ENCODE results near the gene PEX19.
"Not testable (repeated sequence)": the region's sequence is repeated elsewhere in the genome, so short reads cannot be mapped to it uniquely, and the experiment has no call there.

The PEX19 gene, protein sequence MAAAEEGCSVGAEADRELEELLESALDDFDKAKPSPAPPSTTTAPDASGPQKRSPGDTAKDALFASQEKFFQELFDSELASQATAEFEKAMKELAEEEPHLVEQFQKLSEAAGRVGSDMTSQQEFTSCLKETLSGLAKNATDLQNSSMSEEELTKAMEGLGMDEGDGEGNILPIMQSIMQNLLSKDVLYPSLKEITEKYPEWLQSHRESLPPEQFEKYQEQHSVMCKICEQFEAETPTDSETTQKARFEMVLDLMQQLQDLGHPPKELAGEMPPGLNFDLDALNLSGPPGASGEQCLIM

GRCh38 chr1:160284782-160285344 is at the start of gene PEX19:
Gene PEX19, minus strand, starts transcription at chr1:160285133. Its CDS starts 9 bp downstream, at chr1:160285124.
- DNase-seq = peak; percentile 92

DNA sequence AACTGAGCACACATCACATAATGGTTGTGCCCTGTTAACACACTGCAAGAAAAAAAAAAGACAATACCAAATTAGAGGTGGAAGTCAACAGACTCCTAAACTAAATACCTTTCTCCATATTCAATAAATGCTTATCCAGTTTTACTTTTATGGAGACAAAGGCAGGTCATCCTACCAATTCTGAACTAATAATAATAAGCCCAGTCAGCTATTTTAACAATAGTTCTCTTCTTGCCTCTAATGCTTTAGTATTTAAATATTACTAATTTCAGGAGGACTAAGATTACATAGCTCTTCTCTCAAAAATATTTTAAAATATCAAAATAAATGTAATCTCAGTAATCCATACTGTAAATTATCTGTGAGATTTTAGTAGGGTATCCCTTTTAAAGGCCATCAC is 47.6 kb upstream of the PEX19 start:
- no peak for DNase-seq

DNA sequence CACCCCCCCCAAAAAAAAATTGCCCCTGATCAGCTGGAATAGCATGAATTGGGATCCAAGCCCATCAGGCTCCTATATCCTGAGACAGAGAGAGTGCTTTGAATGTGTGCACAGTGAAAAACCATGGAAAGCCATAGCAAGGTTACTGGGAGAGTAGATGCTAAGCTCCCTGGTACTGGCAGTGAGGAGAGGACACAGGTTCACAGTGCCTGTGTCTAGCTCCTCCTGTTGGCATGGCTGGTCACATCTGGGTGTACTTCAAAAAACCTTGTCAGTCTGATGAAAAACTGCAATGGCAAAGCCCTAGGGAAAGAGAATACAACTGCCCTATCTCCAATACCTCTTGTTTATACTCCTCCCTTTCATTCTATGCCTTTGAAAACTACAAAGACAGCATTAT is 45.2 kb upstream of the PEX19 start:
- no peak for DNase-seq

DNA sequence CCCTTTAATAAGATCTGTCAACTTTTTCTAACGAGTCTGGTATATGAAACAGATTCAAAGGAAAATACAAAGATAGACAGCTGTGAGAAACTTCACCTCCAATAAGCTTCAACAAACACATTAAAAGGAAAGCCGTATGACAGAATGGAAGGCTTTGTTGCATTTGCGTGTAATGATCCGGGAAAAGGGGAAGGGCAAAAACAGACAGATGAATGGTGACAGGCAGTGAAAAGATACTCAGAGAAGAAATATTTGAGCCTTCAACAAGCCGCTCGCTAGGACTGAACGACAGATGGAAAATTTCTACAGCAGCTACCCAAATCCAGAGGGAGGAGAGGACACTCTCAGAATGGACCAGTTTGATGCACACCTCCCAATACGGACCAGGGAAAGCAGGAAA is 43.3 kb upstream of the PEX19 start:
- no peak for DNase-seq

GRCh38 chr1:160326418-160326817 is 41.5 kb upstream of the PEX19 start:
- DNase-seq = no peak

DNA sequence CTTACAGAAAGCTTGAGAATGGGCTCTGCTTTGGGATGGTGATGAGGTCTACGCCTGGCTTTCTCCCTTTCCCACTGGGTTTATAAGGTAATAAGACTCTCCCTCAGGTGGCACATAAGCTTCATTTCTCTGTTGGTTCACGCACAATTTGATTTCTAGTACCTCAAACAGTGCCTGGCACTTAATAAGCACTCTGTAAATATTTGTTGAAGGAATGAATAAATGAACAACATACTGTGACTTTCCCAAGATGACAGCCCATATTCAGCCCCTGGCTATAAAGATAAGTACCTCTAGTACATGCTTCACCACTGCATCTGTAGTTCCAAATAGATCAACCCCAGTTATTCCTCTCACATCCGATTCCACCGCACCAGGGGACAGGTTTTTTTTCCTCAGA is 40.3 kb upstream of the PEX19 start:
- no peak for DNase-seq

- no peak for DNase-seq
Measured at GRCh38 chr1:160322831-160323230, 37.9 kb upstream of the PEX19 start.

DNA sequence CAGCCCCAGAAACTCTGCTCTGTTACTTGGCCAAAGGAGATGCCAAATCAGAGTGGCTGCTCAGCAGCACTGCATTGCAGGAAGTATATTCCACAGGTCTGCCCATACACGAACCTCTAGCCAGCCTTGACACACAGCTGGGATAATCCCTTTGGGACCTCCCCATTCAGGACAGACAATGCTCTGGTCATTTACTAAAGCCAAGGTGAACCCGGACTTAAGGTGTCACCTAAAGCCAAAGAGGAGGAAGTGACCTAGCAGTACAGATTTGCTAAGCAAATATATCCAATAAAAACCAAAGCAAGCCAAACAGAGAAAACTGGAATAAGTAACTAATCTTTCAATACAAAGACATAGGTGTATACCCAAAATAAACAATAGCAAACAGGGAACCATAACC is 30.4 kb upstream of the PEX19 start:
- no peak for DNase-seq

DNA sequence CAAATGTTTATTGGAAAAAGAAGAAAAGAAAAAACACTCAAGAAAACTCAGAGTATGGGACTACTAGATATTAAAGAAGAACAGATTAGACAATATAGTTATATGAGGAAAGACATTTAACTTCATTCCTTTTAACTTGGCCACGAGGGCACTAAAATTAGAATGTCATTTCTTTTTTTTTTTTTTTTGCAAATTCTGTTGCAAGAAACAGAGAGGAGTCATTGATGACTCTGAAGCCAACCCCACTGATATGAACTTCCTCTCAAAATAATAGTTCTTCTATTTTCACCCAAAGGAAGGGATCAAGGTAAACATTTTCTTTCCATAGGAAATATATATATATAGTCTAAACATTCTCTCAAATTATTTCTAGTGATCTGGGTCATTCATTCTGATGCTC is 24.6 kb upstream of the PEX19 start:
- no peak for DNase-seq

DNA sequence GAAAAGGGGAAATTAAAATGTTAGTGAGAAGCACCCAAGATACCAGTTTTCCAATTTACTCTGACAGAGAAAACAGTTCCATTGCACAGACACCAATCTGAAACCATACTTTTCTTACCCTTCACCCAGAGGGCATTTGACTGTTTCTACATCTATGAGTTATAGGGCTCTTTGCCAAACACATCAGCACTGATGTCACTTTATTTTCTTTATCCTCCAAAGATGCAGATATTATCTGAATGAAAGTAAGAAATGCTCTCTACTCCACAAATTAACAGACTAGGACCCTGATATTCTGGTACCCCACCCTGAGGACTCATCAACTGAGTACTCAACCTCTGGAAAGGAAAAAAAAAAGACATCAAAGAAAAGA is 24.2 kb upstream of the PEX19 start:
- DNase-seq = no peak

DNA sequence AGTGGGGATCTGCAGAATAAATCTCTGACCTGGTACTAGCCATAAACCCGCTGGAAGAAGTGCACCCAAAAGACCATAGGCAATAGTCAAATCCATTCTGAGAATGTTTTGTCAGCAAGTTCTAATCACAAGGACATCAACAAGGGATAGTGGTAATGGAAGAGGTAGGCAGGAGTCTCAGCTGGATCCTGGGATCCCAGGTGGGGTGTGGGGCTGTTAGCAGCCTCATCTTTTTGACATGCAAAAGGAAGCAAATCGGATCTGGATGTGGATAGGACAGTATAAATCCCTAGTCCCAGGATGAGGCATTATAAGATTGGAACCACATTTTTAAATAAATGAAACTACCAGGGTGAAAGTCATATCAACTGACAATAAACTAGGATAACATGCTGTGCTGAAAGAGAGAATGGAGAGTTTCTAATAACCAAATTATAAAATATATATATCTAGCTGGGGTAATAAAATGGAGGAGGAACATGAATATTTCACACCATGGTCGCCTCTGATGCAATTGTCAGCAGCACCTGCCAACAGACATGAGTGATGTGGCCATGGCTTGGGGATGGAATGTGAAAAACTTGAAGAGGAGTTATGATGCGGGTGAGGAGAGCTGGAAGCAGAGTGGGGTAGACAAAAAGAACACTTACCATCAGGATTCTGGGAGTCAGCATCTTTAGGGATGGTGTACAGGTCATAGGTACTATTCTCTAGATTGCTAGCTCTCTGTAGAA is 23.7 kb upstream of the PEX19 start:
- DNase-seq = no peak

GRCh38 chr1:160307118-160307791 is 22.3 kb upstream of the PEX19 start:
- DNase-seq = no peak

DNA sequence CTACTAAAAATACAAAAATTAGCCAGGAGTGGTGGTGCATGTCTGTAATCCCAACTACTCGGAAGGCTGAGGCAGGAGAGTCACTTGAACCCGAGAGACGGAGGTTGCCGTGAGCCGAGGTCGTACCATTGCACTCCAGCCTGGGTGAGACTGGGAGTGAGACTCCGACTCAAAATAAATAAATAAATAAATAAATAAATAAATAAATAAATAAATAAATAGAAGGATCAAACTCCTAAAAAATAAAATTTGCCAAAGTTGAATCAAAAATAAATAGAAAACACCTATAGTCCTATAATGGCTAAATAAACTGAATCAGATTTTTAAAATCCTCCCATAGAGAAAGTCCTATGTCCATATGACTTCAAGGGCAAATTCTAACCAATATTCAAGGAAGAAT is 15.2 kb upstream of the PEX19 start:
- DNase-seq = no peak

GRCh38 chr1:160296036-160296435 is 11.1 kb upstream of the PEX19 start:
- no peak for DNase-seq

- DNase-seq = no peak
Measured at GRCh38 chr1:160293020-160293968, 8.4 kb upstream of the PEX19 start.

- DNase-seq = peak; percentile 45
Measured at GRCh38 chr1:160291248-160292220, 6.6 kb upstream of the PEX19 start.

GRCh38 chr1:160287769-160288168 is 2.8 kb upstream of the PEX19 start:
- DNase-seq = not testable (repeated sequence)

GRCh38 chr1:160285506-160285905 is 573 bp upstream of the PEX19 start:
- no peak for DNase-seq

DNA sequence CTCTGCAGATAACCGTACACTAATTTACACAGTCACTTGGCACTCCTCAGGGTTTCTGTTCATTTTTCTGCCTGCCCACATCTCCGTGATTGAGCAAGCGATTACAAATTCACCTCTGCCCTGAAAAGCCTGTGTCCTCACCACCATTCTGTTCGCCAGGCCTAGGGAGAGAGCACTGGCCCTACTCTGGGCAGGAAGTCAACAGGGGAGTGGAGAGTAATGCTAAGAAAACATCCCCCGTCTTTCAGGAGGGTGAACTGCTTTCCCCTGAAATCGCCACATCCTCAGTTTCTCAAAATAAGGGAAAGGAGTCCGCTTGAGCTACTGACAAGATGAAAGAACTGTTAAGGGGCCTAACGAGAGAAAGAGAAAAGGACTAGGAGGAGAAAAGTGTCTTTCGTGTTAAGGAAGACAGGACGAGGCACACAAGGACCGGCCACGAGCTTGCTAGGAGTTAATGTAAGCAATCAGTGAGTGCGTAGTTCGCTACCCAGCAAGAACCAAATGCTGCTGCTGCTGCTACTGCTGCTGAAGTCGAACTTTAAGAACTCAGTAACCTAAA is 632 bp downstream of the PEX19 start:
- DNase-seq = peak; percentile 4

- no peak for DNase-seq
Measured at GRCh38 chr1:160282807-160283206, 2.1 kb downstream of the PEX19 start.

DNA sequence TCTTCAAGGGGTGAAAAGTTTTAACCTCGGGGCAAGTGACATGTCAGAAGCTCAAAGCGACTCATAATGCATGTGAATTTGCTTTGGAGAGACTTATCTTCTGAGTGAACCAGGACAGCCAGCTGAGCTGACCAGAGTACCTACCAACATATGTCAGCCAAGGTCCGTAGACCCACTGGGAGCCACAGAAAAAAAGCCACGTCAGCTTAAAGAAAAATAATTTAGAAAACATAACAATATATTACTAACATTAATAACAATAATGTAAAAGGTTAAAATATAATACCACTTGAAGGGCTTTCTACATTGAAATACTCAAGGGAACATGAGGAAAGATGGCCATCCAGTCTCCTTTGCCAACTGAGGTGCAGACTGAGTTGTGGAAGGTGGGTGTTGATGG is 6.9 kb downstream of the PEX19 start:
- no peak for DNase-seq

Data from stimulated activated CD4-positive, alpha-beta T cell treated with anti-CD3 and anti-CD28 coated beads, Interleukin-4, amount 100 ng/mL, for 1 hour (primary cell).